GM19328 (cell line): ENCODE data around the gene MYO18B.
"Not testable (repeated sequence)": the region's sequence is repeated elsewhere in the genome, so short reads cannot be mapped to it uniquely, and the experiment has no call there.

ENCODE experiments used
- ATAC-seq: cut with Tn5 transposase; IDR thresholded peaks from one replicate; pipeline ENCODE4 v1.9.1; 2021; ENCODE audit warnings: mild to moderate bottlenecking, moderate library complexity; ENCODE audit not compliant: unreplicated experiment

The MYO18B gene

GRCh38 chr22:25969901-25970300 is 227.9 kb downstream of the MYO18B start:
- no peak for ATAC-seq

GRCh38 chr22:25970374-25970911 is 228.5 kb downstream of the MYO18B start:
- no peak for ATAC-seq

GRCh38 chr22:25970999-25971811 is 229.2 kb downstream of the MYO18B start:
- no peak for ATAC-seq

GRCh38 chr22:25972397-25972796 is 230.4 kb downstream of the MYO18B start:
- no peak for ATAC-seq

- no peak for ATAC-seq
Observed at GRCh38 chr22:25976356-25976755, 234.4 kb downstream of the MYO18B start.

- ATAC-seq: no peak
Observed at GRCh38 chr22:25979968-25980367, 238.0 kb downstream of the MYO18B start.

- not testable (repeated sequence) for ATAC-seq
Observed at GRCh38 chr22:25984911-25985310, 242.9 kb downstream of the MYO18B start.

GRCh38 chr22:25987948-25988347 is 246.0 kb downstream of the MYO18B start:
- ATAC-seq: no peak

GRCh38 chr22:25990940-25991339 is 249.0 kb downstream of the MYO18B start:
- ATAC-seq: no peak

- ATAC-seq: no peak
Observed at GRCh38 chr22:25992331-25992730, 250.3 kb downstream of the MYO18B start.

GRCh38 chr22:25996669-25997068 is 254.7 kb downstream of the MYO18B start:
- no peak for ATAC-seq

GRCh38 chr22:25997886-25998775 is 256.1 kb downstream of the MYO18B start:
- no peak for ATAC-seq

- no peak for ATAC-seq
Observed at GRCh38 chr22:26002456-26002855, 260.5 kb downstream of the MYO18B start.

- ATAC-seq: no peak
Observed at GRCh38 chr22:26004477-26004876, 262.5 kb downstream of the MYO18B start.

GRCh38 chr22:26008587-26008986 is 266.6 kb downstream of the MYO18B start:
- ATAC-seq: no peak

GRCh38 chr22:26016916-26017315 is 274.9 kb downstream of the MYO18B start:
- no peak for ATAC-seq

- ATAC-seq: no peak
Observed at GRCh38 chr22:26017932-26018331, 275.9 kb downstream of the MYO18B start.

- no peak for ATAC-seq
Observed at GRCh38 chr22:26019596-26019995, 277.6 kb downstream of the MYO18B start.

GRCh38 chr22:26021516-26021915 is 279.5 kb downstream of the MYO18B start:
- ATAC-seq: no peak

GRCh38 chr22:26023104-26023775 is 281.3 kb downstream of the MYO18B start:
- ATAC-seq: no peak

GRCh38 chr22:26025626-26026025 is 283.6 kb downstream of the MYO18B start:
- ATAC-seq: no peak
